Measurements from ENCODE around the gene MLLT1.

DNA sequence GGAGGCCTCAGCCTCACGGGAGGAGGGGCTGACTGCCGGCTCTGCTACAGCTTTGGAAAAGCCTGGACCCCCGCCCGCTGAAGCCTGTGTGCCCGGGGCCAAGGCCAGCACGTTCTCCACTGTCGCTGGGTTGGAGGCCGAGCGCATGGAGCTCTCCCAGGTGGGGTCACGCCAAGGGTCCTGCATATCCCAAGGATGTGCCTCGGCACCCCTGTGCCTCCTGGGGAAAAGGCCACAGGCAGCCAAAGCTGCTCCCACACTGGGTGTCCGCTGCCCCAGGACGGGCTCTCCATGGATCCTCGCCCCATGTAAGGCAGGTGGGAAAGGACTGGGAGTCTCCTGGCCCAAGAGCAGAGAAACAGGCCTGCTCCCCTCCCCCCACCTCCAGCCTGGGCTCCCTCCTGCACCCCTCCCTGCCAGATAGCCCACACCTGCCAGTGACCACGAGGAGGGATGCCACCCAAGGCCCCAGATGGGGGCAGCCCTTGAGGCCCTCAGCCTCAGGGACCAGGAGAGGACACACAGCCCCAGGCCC, 64.0 kb downstream of the MLLT1 start:
- TF ChIP-seq, protein P1, sequence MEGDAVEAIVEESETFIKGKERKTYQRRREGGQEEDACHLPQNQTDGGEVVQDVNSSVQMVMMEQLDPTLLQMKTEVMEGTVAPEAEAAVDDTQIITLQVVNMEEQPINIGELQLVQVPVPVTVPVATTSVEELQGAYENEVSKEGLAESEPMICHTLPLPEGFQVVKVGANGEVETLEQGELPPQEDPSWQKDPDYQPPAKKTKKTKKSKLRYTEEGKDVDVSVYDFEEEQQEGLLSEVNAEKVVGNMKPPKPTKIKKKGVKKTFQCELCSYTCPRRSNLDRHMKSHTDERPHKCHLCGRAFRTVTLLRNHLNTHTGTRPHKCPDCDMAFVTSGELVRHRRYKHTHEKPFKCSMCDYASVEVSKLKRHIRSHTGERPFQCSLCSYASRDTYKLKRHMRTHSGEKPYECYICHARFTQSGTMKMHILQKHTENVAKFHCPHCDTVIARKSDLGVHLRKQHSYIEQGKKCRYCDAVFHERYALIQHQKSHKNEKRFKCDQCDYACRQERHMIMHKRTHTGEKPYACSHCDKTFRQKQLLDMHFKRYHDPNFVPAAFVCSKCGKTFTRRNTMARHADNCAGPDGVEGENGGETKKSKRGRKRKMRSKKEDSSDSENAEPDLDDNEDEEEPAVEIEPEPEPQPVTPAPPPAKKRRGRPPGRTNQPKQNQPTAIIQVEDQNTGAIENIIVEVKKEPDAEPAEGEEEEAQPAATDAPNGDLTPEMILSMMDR (IDR thresholded peaks at IDR 0.05): no peak
- no peak for TF ChIP-seq POLR2A (IDR thresholded peaks at IDR 0.05)
